Measurements from ENCODE around the gene PSMD10. TPM values are rescaled to one million over a fixed set of nuclear protein-coding genes. Genes with fewer than 3 reads are reported as not detected.

The PSMD10 gene
- total RNA-seq, 2 experiments from 2014 or later: 18.6 to 24.1 TPM

GRCh38 chrX:108130889-108131288, 39.5 kb upstream of the PSMD10 start:
- peaks cover 69% of the 10 kb centered on the region for H3K36me3 Mint-ChIP-seq (ENCODE audit: low read depth)

GRCh38 chrX:108127152-108127551, 35.8 kb upstream of the PSMD10 start:
- Histone ChIP-seq H3K4me1 (ENCODE audit: insufficient read depth, low read length) (no peaks in the 10 kb centered on the region), H3K27me3 (ENCODE audit: control insufficient read depth in 1 of 2, insufficient read depth in 2 of 2, low read length in 2 of 2) (no peaks in the 10 kb centered on the region), H3K9me3 (ENCODE audit: control insufficient read depth in 1 of 2, insufficient read depth in 1 of 2, low read length in 2 of 2) (no peaks in the 10 kb centered on the region), H3K27ac (ENCODE audit: low read depth in 1 of 2, low read length in 2 of 2) (no peak overlapping the region), H3K36me3 (ENCODE audit: insufficient read depth, low read length) (peaks cover 10% of the 10 kb centered on the region), H3K4me3 (ENCODE audit: low read length) (no peak overlapping the region)
- H3K4me1 Mint-ChIP-seq (ENCODE audit: low read depth): no peaks in the 10 kb centered on the region
- ChIA-PET CTCF (no interaction called here), POLR2A (no interaction called here)
- no peak for TF ChIP-seq CTCF (IDR thresholded peaks at IDR 0.05)
- no peaks in the 10 kb centered on the region for H3K27me3 Mint-ChIP-seq
- H3K27ac Mint-ChIP-seq: no peak overlapping the region
- intact Hi-C loops (cut with DNase I, micrococcal nuclease): no loop called here
- no peaks in the 10 kb centered on the region for H3K9me3 Mint-ChIP-seq
- no peak for DNase-seq
- no peak for ATAC-seq (ENCODE audit: poor library complexity)
- H3K4me3 Mint-ChIP-seq: no peak overlapping the region
- peaks cover 38% of the 10 kb centered on the region for H3K36me3 Mint-ChIP-seq (ENCODE audit: low read depth)

More at GRCh38 chrX:108130889-108131288, 39.5 kb upstream of the PSMD10 start:
- Histone ChIP-seq H3K9me3 (ENCODE audit: control insufficient read depth in 1 of 2, insufficient read depth in 1 of 2, low read length in 2 of 2) (no peaks in the 10 kb centered on the region), H3K27ac (ENCODE audit: low read depth in 1 of 2, low read length in 2 of 2) (no peak overlapping the region), H3K36me3 (ENCODE audit: insufficient read depth, low read length) (peaks cover 14% of the 10 kb centered on the region), H3K4me3 (ENCODE audit: low read length) (no peak overlapping the region), H3K27me3 (ENCODE audit: control insufficient read depth in 1 of 2, insufficient read depth in 2 of 2, low read length in 2 of 2) (no peaks in the 10 kb centered on the region), H3K4me1 (ENCODE audit: insufficient read depth, low read length) (no peaks in the 10 kb centered on the region)
- intact Hi-C loops (cut with DNase I, micrococcal nuclease): no loop called here
- POLR2A ChIA-PET: no interaction called here
- no peak for ATAC-seq (ENCODE audit: poor library complexity)
- H3K4me3 Mint-ChIP-seq: no peak overlapping the region
- H3K9me3 Mint-ChIP-seq: no peaks in the 10 kb centered on the region
- H3K27ac Mint-ChIP-seq: no peak overlapping the region
- TF ChIP-seq CTCF (IDR thresholded peaks at IDR 0.05): no peak
- no peak for DNase-seq
- H3K27me3 Mint-ChIP-seq: no peaks in the 10 kb centered on the region
- CTCF ChIA-PET: interaction anchor here (1.1 kb wide), 1 partner anchor 8 kb away, joined by 5 read pairs; no protein-coding TSS in a partner anchor
- H3K4me1 Mint-ChIP-seq (ENCODE audit: low read depth): no peaks in the 10 kb centered on the region

GRCh38 chrX:108126661-108127060, 35.3 kb upstream of the PSMD10 start:
- CTCF ChIA-PET: no interaction called here
- intact Hi-C loops (cut with DNase I, micrococcal nuclease): no loop called here
- Histone ChIP-seq H3K4me3 (ENCODE audit: low read length) (no peak overlapping the region), H3K36me3 (ENCODE audit: insufficient read depth, low read length) (peaks cover 10% of the 10 kb centered on the region), H3K27me3 (ENCODE audit: control insufficient read depth in 1 of 2, insufficient read depth in 2 of 2, low read length in 2 of 2) (no peaks in the 10 kb centered on the region), H3K9me3 (ENCODE audit: control insufficient read depth in 1 of 2, insufficient read depth in 1 of 2, low read length in 2 of 2) (no peaks in the 10 kb centered on the region), H3K4me1 (ENCODE audit: insufficient read depth, low read length) (no peaks in the 10 kb centered on the region), H3K27ac (ENCODE audit: low read depth in 1 of 2, low read length in 2 of 2) (no peak overlapping the region)
- no peak for ATAC-seq (ENCODE audit: poor library complexity)
- POLR2A ChIA-PET: no interaction called here
- no peak overlapping the region for H3K4me3 Mint-ChIP-seq
- H3K9me3 Mint-ChIP-seq: no peaks in the 10 kb centered on the region
- no peak for DNase-seq
- H3K27me3 Mint-ChIP-seq: no peaks in the 10 kb centered on the region
- peaks cover 36% of the 10 kb centered on the region for H3K36me3 Mint-ChIP-seq (ENCODE audit: low read depth)
- no peak overlapping the region for H3K27ac Mint-ChIP-seq
- no peaks in the 10 kb centered on the region for H3K4me1 Mint-ChIP-seq (ENCODE audit: low read depth)
- TF ChIP-seq CTCF (IDR thresholded peaks at IDR 0.05): no peak

All from CD4-positive, alpha-beta T cell (primary cell).